ENCODE data around the gene THAP11. TPM values are rescaled to one million over a fixed set of nuclear protein-coding genes. Genes with fewer than 3 reads are reported as not detected.
A peak's percentile ranks its signal among the peaks of the same experiment; 100 is the strongest.

Gene THAP11
- total RNA-seq (35.4 and 40.0 TPM in 2 replicates), polyA plus RNA-seq (36.7 and 36.9 TPM in 2 replicates)

DNA sequence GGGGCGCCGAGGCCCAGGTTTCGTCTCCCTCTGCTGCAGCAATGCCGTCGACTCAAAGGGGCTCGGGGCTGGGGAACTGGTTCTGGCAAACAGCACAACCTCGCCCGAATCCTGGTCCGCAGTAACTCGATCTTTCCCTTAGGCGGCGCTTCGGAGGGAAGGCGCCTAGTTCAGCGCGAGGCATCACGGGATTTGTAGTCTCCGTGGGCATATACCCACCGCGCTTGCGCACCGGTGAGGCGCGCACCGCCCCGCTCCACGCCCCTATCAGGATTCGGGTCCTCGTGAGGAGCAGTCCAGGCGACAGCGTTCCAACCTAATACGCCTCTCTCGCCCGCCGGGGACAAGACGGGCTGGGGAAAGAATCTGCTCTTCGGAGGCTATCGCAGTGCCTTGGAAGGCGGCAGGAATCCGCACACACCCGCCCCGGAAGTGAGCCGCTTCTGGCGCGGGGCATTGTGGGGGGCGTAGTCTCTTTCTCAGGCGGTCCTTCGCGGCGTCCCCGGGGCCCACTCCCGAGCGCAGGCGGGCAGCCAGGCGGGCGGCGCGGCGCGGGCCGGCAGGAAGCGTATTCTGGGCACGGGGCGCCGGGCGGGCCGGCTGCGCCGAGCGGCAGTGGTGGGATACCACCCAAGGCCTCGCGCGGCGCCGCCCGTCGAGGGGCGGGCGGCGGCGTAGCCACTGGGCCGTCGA lies at the start of gene THAP11:
Gene THAP11, plus strand, starts transcription at position 505 of the 693 bp plus-strand sequence. CDS start 235 bp downstream, outside the sequence.
- TF ChIP-seq EZH2phosphoT487 (IDR thresholded peaks at IDR 0.05; ENCODE audit: low read depth, severe bottlenecking, unreplicated experiment) (no peak), EZH2 (IDR thresholded peaks at IDR 0.05; ENCODE audit: borderline replicate concordance) (no peak), CTCF (IDR thresholded peaks at IDR 0.05; ENCODE audit: poor library complexity) (peak; percentile 75)
- H3K9me3 ChIP-seq (ENCODE audit: low read depth) = no peaks in the 10 kb centered on the region
- H2AFZ ChIP-seq = peak within 1 kb of the TSS; percentile 96
- no peaks in the 10 kb centered on the region for H3K9me2 ChIP-seq (replicated peaks; ENCODE audit: insufficient read depth)
- H4K20me1 ChIP-seq (ENCODE audit: insufficient read depth, poor library complexity, severe bottlenecking) = peaks cover 9% of the 10 kb centered on the region
- no peaks in the 10 kb centered on the region for H3K36me3 ChIP-seq (replicated peaks; ENCODE audit: insufficient read depth, low read depth)
- 1% methylated on average over 63 of the region's 83 CpGs for WGBS (ENCODE audit: low lambda C conversion rate, missing lambda C conversion rate)
- peak within 1 kb of the TSS; percentile 91 for H3K4me3 ChIP-seq
- peaks cover 30% of the 10 kb centered on the region for H3K4me1 ChIP-seq (ENCODE audit: insufficient read depth)
- peak within 1 kb of the TSS; percentile 99 for H3K27ac ChIP-seq
- DNase-seq (ENCODE audit: low spot score) = peak; percentile 98
- peaks cover 35% of the 10 kb centered on the region for H3K79me2 ChIP-seq
- no peaks in the 10 kb centered on the region for H3K27me3 ChIP-seq
- peak within 1 kb of the TSS; percentile 89 for H3K4me2 ChIP-seq

DNA sequence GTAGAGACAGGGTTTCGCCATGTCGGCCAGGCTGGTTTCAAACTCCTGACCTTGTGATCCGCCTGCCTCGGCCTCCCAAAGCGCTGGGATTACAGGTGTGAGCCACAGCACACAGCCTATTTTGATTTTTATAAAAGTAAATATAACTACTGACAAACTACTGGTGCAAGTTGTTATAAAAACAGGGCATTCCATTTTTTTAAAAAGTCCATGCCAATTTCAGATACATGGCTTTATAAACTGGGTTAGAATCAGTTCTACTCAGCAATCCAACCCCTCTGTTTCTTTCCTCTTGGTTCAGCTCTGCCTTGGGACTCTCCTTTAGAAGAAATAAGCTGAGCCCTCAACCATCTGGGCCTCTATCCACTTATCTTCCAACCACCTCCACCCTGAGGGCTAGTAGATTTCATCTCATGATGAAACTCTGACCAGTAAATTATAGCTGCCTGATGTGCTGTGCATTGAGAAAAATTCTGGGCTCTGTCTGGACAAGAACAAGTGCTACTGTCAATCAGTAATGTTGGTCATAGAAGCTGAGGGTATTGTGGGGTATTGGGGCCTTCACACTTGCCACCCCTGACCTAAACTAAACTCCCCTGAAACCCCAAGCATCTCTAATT lies 45.9 kb upstream of the THAP11 start:
- Histone ChIP-seq H3K79me2 (peaks cover 74% of the 10 kb centered on the region), H4K20me1 (ENCODE audit: insufficient read depth, poor library complexity, severe bottlenecking) (peaks cover 25% of the 10 kb centered on the region), H3K27ac (no peak overlapping the region), H3K9me3 (ENCODE audit: low read depth) (no peaks in the 10 kb centered on the region), H3K36me3 (replicated peaks; ENCODE audit: insufficient read depth, low read depth) (no peaks in the 10 kb centered on the region), H3K4me3 (no peak overlapping the region), H2AFZ (no peak overlapping the region), H3K4me1 (ENCODE audit: insufficient read depth) (no peaks in the 10 kb centered on the region), H3K27me3 (no peaks in the 10 kb centered on the region), H3K9me2 (replicated peaks; ENCODE audit: insufficient read depth) (no peaks in the 10 kb centered on the region), H3K4me2 (no peak overlapping the region)
- no peak for TF ChIP-seq EZH2phosphoT487 (IDR thresholded peaks at IDR 0.05; ENCODE audit: low read depth, severe bottlenecking, unreplicated experiment)
- TF ChIP-seq CTCF (IDR thresholded peaks at IDR 0.05; ENCODE audit: poor library complexity) = no peak
- TF ChIP-seq EZH2 (IDR thresholded peaks at IDR 0.05; ENCODE audit: borderline replicate concordance) = no peak
- 92% methylated on average over 5 of the region's 5 CpGs for WGBS (ENCODE audit: low lambda C conversion rate, missing lambda C conversion rate)
- DNase-seq (ENCODE audit: low spot score) = no peak

GRCh38 chr16:67800338-67800926 lies 41.7 kb upstream of the THAP11 start:
- Histone ChIP-seq H3K79me2 (peaks cover 90% of the 10 kb centered on the region), H3K4me2 (no peak overlapping the region), H3K9me3 (ENCODE audit: low read depth) (no peaks in the 10 kb centered on the region), H3K4me1 (ENCODE audit: insufficient read depth) (peaks cover 10% of the 10 kb centered on the region), H3K9me2 (replicated peaks; ENCODE audit: insufficient read depth) (no peaks in the 10 kb centered on the region), H4K20me1 (ENCODE audit: insufficient read depth, poor library complexity, severe bottlenecking) (peaks cover 20% of the 10 kb centered on the region), H3K36me3 (replicated peaks; ENCODE audit: insufficient read depth, low read depth) (no peaks in the 10 kb centered on the region), H2AFZ (no peak overlapping the region), H3K27me3 (no peaks in the 10 kb centered on the region), H3K4me3 (no peak overlapping the region), H3K27ac (no peak overlapping the region)
- no peak for DNase-seq (ENCODE audit: low spot score)
- no peak for TF ChIP-seq EZH2phosphoT487 (IDR thresholded peaks at IDR 0.05; ENCODE audit: low read depth, severe bottlenecking, unreplicated experiment)
- WGBS (ENCODE audit: low lambda C conversion rate, missing lambda C conversion rate) = 95% methylated on average over 7 of the region's 7 CpGs

GRCh38 chr16:67801241-67801640 lies 40.9 kb upstream of the THAP11 start:
- peaks cover 20% of the 10 kb centered on the region for H4K20me1 ChIP-seq (ENCODE audit: insufficient read depth, poor library complexity, severe bottlenecking)
- peaks cover 90% of the 10 kb centered on the region for H3K79me2 ChIP-seq
- H3K9me2 ChIP-seq (replicated peaks; ENCODE audit: insufficient read depth) = no peaks in the 10 kb centered on the region

More at GRCh38 chr16:67801241-67801640, 40.9 kb upstream of the THAP11 start:
- H3K4me3 ChIP-seq = no peak overlapping the region
- no peaks in the 10 kb centered on the region for H3K27me3 ChIP-seq
- H3K4me2 ChIP-seq = no peak overlapping the region
- 94% methylated on average over 1 of the region's 1 CpG for WGBS (ENCODE audit: low lambda C conversion rate, missing lambda C conversion rate)
- TF ChIP-seq EZH2 (IDR thresholded peaks at IDR 0.05; ENCODE audit: borderline replicate concordance) (no peak), CTCF (IDR thresholded peaks at IDR 0.05; ENCODE audit: poor library complexity) (no peak), EZH2phosphoT487 (IDR thresholded peaks at IDR 0.05; ENCODE audit: low read depth, severe bottlenecking, unreplicated experiment) (no peak)
- DNase-seq (ENCODE audit: low spot score) = no peak
- H3K9me3 ChIP-seq (ENCODE audit: low read depth) = no peaks in the 10 kb centered on the region
- H3K36me3 ChIP-seq (replicated peaks; ENCODE audit: insufficient read depth, low read depth) = no peaks in the 10 kb centered on the region
- H2AFZ ChIP-seq = no peak overlapping the region
- peaks cover 11% of the 10 kb centered on the region for H3K4me1 ChIP-seq (ENCODE audit: insufficient read depth)
- H3K27ac ChIP-seq = no peak overlapping the region

Data from hepatocyte (in vitro differentiated cells).